Epithelial cell of prostate (primary cell): ENCODE data around the gene CNDP2.

Experiments used
- DNase-seq: peaks from one replicate; pipeline ENCODE4 v3.0.0-alpha.2; 2011; ENCODE audit warnings: low read depth, low spot score
- H3K27ac ChIP-seq: fragments of 450-650 bp; 2 replicates; pipeline ENCODE4 v1.5.1; 2017; ENCODE audit warnings: mild to moderate bottlenecking

Gene CNDP2

DNA sequence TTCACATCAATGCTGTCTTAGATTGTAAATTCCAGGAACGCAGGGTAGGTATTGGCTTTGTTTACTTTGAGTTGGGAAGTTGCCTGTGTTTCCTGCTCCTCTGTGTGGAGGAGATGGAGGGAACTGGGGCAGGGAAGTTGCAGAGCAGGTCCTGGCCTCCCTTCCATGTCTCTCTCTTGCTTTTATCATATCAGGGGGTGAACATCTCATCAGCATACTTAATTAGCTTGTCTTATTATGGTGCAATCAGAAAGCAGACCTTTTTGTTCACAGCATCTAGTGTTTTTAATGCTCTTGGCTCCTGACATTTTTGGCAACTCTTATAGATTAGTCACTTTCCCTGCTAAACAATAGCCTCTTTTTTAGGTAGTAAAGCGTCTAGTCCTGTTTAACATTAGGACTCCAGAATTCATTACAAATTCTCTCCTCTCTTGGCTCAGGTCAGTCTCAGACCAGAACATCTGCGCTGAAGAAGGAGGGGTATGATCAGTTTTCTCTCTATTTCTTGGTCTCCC lies 27.6 kb upstream of the CNDP2 start:
- no peak for DNase-seq

DNA sequence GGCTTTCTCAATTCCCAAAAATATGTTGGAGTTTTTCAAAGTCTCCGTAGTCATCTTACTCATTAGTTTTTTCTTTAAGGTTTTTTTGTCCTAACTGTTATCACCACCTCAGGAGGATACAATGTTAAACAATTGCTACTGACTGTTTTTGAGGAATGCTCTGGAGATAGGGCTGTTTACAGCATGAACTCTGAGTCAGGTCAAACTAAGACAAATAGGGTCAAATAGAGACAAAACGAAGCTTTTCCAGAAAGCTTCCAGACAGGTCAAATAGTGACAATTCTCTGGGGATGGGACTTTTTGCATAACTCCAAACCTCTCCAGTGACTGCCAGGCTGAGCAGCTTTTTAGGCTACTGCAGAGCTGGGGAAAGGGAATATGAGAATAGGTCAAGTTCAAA lies 23.9 kb upstream of the CNDP2 start:
- H3K27ac ChIP-seq = no peak overlapping the region
- no peak for DNase-seq

More for the DNA sequence above, 27.6 kb upstream of the CNDP2 start:
- no peak overlapping the region for H3K27ac ChIP-seq

DNA sequence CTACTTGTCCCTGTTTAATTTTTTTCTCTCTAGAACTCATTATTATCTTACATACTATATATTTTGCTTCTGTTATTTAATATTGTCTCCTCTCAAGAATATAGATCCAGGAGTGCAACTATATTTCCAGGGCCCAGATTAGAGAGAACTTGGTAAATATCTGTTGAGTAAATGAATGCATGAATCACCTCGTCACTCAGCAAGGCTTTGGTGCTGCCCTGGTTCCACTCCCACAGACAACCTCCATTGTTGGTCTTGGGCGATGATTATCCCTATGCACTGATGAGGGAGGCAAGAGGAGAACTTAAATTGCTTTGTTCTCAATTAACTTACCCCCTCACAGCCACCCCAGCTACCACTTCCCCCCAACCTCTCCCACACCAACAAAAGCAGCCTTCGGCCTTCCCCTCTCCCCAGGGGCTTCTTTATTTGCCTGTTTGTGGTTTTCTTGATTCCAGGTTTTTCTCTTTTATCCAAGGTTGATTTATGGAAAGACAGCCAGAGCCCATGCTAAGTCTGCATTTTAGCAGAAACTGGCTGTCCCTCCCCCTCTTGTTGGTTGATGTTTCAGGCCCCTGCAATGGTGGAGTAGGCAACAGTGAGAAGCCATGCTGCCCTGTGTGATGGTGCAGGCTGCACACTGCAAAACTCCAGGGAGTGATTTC lies 22.1 kb upstream of the CNDP2 start:
- no peak overlapping the region for H3K27ac ChIP-seq
- DNase-seq = no peak

DNA sequence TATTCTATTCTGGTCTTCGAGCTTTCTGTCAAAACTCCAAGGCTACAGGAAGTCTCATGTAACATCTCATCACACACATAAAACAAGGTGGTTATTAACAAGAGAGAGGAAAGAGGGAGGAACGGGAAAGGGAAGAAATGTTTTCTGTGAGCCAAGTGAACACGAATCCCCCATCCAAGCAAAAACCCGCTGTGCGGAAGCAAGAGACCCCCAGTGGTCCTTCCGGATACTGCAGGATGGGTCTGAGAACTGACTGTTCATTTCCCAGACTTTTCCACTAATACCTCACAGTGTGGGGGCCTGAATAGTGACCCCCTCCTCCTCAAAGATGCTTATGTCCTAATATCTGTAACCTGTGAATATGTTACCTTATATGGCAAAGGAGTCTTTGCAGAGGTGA lies 20.0 kb upstream of the CNDP2 start:
- DNase-seq = no peak
- H3K27ac ChIP-seq = no peak overlapping the region

DNA sequence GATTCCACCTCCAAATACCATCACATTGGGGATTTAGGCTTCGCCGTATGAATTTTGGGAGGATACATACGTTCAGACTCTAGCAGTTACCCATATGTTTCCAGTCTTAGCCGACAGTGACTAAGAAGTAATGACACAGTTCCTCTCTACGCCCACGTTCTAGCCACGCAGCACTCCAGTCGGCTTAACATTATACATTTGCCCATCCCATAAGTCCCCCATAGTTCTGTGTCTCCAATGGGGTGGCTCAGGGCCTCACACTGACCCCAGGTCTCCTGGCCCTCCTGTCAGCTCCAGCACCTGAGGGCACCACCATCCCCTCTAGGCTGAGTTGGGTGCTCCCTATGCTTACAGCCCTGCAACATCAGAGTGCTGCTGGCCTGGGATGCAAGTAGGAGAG lies 18.4 kb upstream of the CNDP2 start:
- H3K27ac ChIP-seq = no peak overlapping the region
- DNase-seq = no peak

DNA sequence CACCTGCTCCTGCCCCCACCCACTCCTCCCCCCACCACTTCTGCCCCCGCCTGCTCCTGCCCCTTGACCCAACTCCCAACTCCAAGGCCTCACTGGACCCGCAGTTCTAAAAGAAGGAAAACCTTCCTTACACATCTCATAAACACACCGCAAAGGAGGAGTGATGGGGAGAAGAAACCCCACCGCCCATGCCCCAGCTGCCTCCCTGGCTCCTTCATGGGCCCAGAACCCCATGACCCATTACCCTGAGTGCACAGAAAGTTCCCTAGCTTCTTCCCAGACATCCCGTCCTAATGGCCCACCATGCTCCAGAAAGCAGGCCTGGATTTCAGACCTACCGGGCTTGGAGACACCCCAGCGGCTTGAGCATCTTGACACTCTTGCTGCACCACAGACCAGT lies 17.8 kb upstream of the CNDP2 start:
- DNase-seq = no peak
- H3K27ac ChIP-seq = no peak overlapping the region

DNA sequence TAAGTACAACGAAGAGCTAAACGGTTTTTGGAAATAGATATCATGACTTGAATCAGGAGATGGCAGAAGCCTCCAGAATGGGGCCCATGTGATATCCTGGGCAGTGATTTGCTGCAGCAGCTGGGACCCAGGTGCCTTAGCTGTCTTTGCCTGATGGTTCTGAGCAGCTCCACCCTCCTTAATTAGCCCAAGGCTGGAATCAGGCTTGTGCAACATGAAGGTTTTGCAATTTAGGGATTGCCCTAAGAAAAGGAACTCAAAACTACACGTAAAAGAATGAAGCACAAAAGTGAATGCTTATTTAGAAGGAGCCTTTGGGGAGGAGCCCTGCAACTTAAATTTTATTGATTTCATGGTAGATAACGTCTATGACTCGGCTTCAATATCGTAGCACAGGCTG lies 17.3 kb upstream of the CNDP2 start:
- DNase-seq = no peak

DNA sequence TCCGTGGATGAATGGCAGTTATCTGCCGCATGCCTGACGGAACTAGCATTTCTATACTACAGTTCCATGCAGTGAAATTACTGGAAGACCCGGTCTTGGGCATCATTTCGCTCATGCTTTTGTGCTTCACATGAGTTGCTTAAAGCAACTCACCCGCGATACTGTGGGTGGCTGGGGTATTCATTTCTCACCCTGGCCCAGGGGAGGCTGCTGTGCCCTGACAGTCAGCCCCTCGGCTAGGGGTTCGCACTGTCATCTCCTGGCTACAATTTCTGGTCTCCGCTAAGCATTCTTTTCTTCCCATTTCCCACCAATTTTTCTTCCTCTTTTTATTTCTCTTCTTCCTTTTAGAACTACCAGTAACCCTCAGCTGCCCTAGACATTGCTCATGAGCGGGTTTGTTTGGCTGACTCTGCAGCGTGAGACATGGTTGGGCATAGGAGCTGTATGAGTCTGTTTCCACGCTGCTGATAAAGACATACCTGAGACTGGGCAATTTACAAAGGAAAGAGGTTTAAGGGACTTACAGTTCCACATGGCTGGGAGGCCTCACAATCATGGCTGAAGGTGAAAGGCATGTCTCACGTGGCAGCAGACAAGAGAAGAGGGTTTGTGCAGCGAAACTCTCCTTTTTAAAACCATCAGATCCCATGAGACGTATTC lies 16.5 kb upstream of the CNDP2 start:
- DNase-seq = no peak
- H3K27ac ChIP-seq = no peak overlapping the region

More for the DNA sequence above, 17.3 kb upstream of the CNDP2 start:
- no peak overlapping the region for H3K27ac ChIP-seq

DNA sequence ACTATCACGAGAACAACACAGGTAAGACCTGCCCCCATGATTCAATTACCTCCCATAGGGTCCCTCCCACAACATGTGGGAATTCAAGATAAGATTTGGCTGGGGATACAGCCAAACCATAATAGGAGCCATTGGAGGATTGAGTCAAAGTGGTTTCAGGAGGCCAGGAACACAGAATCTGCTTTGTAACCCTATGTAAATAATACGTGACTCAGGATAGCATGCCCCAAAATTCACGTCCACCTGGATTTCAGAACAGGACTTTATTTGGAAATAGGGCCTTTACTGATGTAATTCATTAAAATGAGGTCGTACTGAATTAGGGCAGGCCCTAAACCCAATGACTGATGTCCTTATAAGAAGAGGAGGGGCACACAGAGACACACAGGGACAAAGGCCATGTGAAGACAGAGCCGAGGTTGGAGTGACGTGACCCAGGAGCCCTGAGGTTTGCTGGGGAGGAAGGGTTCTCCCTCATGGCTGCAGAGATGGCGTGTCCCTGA lies 16.0 kb upstream of the CNDP2 start:
- DNase-seq = no peak
- H3K27ac ChIP-seq = no peak overlapping the region

DNA sequence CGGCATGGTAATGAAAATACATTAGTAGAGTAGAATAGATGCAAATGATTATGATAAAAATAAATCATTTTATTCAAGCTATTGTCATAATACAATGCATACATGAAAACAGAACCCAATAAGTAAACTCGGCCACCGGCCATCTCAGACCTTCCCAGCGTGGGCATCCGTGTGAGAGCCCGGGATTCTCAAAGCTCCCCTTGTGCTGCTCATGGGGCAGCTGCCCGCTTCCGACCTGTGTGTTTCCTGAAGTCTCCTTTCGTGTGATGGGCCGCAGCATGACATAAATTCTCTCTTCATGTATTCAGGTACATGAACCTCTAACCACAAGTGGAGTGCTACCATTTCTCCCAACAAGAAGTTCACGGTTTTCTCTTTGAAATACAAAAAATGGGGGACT lies 13.5 kb upstream of the CNDP2 start:
- H3K27ac ChIP-seq = no peak overlapping the region
- no peak for DNase-seq

DNA sequence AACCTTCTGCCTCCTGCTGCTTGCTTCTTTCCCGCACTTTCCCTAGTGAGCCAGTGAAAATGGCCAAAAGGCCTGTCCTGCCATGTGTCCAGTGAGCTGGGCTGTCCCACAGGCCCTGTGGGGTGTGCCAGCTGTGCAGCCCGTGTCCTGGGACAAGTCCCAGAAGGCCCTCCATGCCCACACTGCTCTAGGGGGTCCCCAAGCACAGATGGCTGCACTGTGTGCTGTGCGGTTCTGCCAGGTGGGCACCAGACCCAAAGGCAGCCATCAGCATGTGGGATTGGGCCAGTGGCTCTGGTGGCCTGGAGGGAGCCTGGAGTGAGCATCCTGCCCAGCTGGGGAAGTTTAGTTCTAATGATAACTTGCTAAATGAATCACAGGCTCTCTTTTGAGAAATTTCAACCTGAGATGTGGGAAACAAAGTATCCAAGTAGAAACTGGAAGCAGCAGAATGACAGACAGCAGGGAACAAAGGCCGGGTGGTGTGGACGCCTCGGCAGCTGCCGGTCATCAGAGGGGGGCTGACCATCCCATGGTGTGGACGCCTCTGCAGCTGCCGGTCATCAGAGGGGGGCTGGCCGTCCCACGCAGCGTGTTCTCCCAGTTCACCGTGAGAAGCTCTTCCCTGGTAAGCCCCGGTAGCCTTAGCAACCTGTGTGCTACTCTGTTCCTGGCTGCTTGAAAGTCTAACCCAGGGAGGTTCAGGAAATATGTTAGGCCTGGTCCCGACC lies 9.9 kb upstream of the CNDP2 start:
- DNase-seq = no peak
- H3K27ac ChIP-seq = no peak overlapping the region

DNA sequence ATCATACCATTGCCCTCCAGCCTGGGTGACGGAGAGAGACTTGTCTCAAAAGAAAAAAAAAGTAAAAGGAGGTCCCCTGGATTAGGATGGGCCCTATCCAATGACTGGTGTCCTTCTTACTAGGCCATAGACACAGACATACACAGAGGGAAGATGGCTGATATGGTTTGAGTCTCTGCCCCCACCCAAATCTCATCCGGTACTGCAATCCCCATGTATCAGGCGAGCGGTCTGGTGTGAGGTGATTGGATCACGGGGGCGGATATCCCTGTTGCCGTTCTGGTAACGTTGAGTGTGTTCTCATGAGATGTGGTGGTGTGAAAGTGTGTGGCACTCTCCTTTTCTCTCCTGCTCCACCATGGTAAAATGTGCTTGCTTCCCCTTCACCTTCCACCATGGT lies 7.8 kb upstream of the CNDP2 start:
- DNase-seq = no peak
- H3K27ac ChIP-seq = no peak overlapping the region

DNA sequence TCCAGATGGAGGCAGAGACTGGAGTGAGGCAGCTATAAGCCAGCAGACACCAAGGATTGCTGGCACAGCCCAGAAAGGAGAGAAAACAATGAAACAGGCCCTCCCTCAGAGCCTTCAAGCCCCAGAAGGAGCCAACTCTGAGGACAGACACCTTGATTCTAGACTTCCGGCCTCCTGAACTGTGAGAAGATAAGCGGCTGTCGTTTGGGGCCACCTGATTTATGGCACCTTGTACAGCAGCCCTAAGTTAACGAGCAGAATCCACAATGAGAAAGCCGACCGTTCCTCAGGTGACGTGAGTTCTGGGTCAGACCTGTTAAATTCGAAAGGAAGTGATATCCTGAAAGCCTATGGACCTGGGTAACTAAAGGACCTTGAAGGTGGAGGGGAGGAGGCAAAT lies 7.3 kb upstream of the CNDP2 start:
- DNase-seq = no peak
- H3K27ac ChIP-seq = no peak overlapping the region

DNA sequence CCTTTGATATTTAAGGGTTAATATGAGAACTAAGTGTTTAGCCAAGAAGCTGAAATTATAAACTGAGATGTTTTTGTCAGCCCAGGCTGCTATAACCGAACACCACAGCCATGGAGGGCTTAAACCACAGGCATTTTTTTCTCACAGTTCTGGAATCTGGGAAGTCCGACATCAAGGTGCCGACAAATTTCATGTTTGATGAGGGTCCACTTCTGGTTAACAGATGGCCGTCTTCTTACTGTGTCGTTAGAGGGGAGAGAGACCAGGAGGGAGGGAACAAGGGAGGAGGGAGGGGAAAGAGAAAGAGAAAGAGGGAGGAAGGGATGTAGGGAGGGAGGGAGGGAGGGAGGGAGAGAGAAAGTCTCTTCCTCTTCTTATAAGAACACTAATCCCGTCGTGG lies 6.5 kb upstream of the CNDP2 start:
- no peak for DNase-seq
- H3K27ac ChIP-seq = no peak overlapping the region

DNA sequence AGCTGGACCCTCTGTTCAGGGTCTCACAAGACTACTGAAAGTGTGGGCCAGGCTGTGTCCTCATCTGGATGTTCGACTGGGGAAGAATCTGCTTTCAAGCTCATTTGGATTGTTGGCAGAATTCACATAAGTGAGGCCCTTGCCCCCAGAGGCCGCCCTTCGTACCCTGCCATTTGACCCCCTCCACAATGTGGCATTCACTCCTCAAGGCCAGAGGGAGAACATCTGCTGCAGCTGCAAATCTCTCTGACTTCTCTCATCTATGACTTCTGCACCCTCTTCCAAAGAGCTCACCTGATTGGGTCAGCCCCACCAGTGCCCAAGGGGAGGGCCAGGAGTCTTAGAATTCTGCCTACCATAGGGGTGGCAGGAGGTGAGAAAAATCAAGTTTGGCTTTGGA lies 3.9 kb upstream of the CNDP2 start:
- no peak overlapping the region for H3K27ac ChIP-seq

DNA sequence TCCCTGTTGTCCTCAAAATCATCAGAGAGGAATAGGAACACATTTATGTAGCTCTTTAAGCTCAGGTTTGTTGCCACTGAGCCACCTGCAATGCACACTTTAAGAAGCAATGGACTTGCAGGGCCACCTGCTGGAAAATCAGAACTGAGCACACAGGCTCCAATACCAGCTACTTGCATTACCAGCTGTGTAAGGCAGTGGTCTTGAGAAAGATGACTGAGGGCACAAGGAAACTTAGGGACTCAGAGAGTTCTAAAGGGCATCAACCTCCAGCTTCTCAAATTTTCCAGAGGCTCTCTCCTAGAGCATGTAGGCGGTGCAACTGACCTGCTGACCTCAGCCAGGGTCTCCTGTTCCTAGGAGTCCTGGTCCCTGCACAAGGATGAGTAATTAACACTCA lies 2.5 kb upstream of the CNDP2 start:
- no peak overlapping the region for H3K27ac ChIP-seq
- DNase-seq = peak; percentile 40

More for the DNA sequence above, 3.9 kb upstream of the CNDP2 start:
- DNase-seq = no peak

DNA sequence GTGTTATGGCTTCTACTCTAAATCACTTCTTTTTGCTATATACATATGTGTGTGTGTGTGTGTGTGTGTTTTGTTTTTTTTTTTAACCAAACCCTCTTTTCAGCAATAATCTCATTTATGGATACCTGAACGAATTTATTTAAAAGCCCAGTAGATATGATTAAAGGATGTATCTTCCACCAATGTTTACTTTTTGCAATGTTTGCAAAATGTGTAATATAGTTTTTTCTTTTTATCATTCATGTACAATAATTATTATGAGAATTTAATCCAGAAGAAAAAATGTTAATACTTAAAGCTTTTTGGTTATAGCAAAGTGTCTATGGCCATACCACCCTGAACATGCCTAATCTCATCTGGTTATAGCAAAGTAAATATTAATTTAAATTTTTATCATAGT lies 1.6 kb upstream of the CNDP2 start:
- no peak overlapping the region for H3K27ac ChIP-seq
- DNase-seq = no peak

DNA sequence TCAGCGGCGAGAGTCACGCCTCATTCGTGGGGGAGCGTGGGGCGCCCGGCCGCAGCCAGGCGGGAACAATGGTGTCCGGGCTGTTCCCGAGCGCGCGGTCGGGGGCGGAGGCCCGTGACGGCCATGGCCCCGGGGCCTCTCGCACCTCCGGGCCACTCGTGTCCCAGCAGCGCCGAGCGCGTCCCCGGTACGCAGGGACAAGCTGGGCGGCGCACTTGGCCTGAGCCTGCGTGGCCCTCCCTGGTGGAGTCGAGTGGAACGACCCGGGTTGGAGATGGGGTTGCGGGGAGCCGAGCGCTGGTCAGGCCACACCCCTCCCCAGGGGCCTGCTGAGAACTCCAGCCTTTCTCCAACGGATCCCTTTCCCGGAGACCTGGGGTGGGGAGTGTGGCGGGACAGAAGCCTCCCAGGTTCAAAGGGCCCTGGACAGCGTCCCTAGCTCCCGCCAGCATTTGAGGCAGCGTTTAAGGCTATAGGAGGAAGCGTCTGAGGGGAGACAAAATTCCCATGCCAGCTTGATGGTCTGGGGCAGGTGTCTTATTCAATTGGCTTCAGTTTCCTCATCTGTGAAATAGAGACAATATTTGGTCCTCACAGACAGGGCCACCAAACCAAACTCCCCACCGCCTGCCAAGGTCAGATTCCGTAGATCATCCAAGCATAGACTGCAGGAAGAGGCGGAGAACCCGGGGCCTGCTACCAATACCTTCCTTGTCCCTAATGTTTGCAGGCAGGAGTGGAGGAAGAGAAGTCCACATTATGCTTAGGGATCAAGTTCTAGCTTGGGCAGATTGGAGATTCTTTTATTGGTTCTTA lies 553 bp downstream of the CNDP2 start:
- H3K27ac ChIP-seq = peak overlapping the region; percentile 88
- no peak for DNase-seq

DNA sequence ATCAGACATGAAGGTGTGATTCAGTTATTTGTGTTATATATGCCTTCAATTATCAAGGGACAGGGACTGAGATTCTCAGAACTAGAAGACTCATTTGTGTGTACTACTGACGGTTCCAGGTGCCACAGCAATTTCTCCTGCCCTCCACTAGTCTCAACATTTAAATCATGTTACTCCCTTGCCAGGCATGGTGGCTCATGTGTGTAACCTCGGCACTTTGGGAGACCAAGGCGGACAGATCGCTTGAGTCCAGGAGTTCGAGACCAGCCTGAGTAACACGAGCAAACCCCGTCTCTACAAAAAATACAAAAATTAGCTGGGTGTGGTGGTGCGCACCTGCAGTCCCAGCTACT lies 1.1 kb downstream of the CNDP2 start:
- peak overlapping the region; percentile 88 for H3K27ac ChIP-seq
- no peak for DNase-seq

DNA sequence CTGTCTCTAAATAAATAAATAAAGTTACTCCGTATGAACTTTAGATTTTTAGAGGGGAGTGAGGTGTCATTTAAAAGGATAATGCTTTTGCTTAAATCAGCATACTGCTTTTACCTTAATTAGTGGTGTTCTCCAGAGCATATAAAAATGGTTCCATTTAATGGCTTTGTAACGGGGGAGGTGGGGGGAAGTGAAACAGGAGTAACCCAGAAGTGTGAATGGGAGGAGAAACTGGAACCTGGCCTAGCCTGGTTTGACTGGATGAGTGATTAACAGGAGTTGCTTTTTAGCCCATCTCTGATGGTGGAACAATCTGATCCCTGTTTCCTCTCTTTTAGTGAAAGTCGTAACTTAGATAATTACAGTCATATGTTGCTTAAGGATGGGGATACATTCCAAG lies 1.6 kb downstream of the CNDP2 start:
- H3K27ac ChIP-seq = peak overlapping the region; percentile 88
- no peak for DNase-seq
